WTC11 (cell line): ENCODE measurements around the gene ERLEC1. TPM values are rescaled to one million over a fixed set of nuclear protein-coding genes. Genes with fewer than 3 reads are reported as not detected.

Source experiments
- ATAC-seq: fragments of 200-7000 bp; cut with Tn5 transposase; 2 replicates; pipeline ENCODE4 v1.10.0; 2021; ENCODE audit warnings: mild to moderate bottlenecking, moderate library complexity
- CTCF ChIA-PET: fragments of 300-600 bp; sonication (Branson Sonifier 250); formaldehyde crosslinking; loops from one replicate; lab custom pipeline; 2021; ENCODE audit warnings: antibody characterized with exemption; lab: Charles Lee
- POLR2A ChIA-PET: fragments of 350-600 bp; sonication (Branson Sonifier 250); formaldehyde crosslinking; loops from one replicate; lab custom pipeline; 2021; ENCODE audit warnings: antibody characterized with exemption; lab: Charles Lee
- DNase-seq: peaks from one replicate; pipeline ENCODE4 v3.0.0; 2021; ENCODE audit warnings: low spot score
- H3K27ac Mint-ChIP-seq: 2 replicates; pipeline ENCODE4 v1.8.0; 2021; ENCODE audit warnings: mixed read lengths
- H3K27me3 Mint-ChIP-seq: 2 replicates; pipeline ENCODE4 v1.8.0; 2021; ENCODE audit warnings: low read depth, mild to moderate bottlenecking, moderate library complexity, mixed read lengths
- H3K36me3 Mint-ChIP-seq: 2 replicates; pipeline ENCODE4 v1.8.0; 2021; ENCODE audit warnings: mixed read lengths
- H3K4me1 Mint-ChIP-seq: 2 replicates; pipeline ENCODE4 v1.8.0; 2022; ENCODE audit warnings: mixed read lengths
- H3K4me3 Mint-ChIP-seq: 2 replicates; pipeline ENCODE4 v1.8.0; 2021; ENCODE audit warnings: mild to moderate bottlenecking, moderate library complexity, mixed read lengths
- H3K9me3 Mint-ChIP-seq: 2 replicates; pipeline ENCODE4 v1.8.0; 2021; ENCODE audit warnings: mixed read lengths
- CBFB ChIP-seq: sonication (generic); formaldehyde crosslinking; IDR thresholded peaks from 2 replicates; pipeline ENCODE4 v1.8.1; 2022; ENCODE audit warnings: mild to moderate bottlenecking, low read depth, missing genetic modification reagents
- CREM ChIP-seq: sonication (generic); formaldehyde crosslinking; IDR thresholded peaks from 2 replicates; pipeline ENCODE4 v1.8.1; 2022; ENCODE audit warnings: mild to moderate bottlenecking, missing genetic modification reagents, moderate library complexity
- ELF4 ChIP-seq: sonication (generic); formaldehyde crosslinking; IDR thresholded peaks from 2 replicates; pipeline ENCODE4 v1.8.1; 2022; ENCODE audit warnings: low read depth, mild to moderate bottlenecking, moderate library complexity, missing genetic modification reagents
- EMX1 ChIP-seq: fragments of 250-450 bp; sonication (Bioruptor Pico); IDR thresholded peaks from 2 replicates; pipeline ENCODE4 v1.8.0; 2021; ENCODE audit warnings: mild to moderate bottlenecking
- FOXP1 ChIP-seq: sonication (generic); formaldehyde crosslinking; IDR thresholded peaks from 2 replicates; pipeline ENCODE4 v1.8.0; 2022; ENCODE audit warnings: missing genetic modification reagents, mild to moderate bottlenecking, moderate library complexity, borderline replicate concordance
- MXD4 ChIP-seq: fragments of 250-450 bp; sonication (Bioruptor Pico); IDR thresholded peaks from 2 replicates; pipeline ENCODE4 v1.8.0; 2021; ENCODE audit warnings: mild to moderate bottlenecking, moderate library complexity, borderline replicate concordance
- TCF7 ChIP-seq: sonication (generic); formaldehyde crosslinking; IDR thresholded peaks from 2 replicates; pipeline ENCODE4 v1.8.0; 2022; ENCODE audit warnings: mild to moderate bottlenecking, low read depth, missing genetic modification reagents, moderate library complexity
- ZBTB21 ChIP-seq: sonication (generic); formaldehyde crosslinking; IDR thresholded peaks from 2 replicates; pipeline ENCODE4 v1.8.1; 2023; ENCODE audit warnings: mild to moderate bottlenecking, missing genetic modification reagents, borderline replicate concordance
- ZNF138 ChIP-seq: sonication (generic); formaldehyde crosslinking; conservative IDR thresholded peaks from 2 replicates; pipeline ENCODE4 v1.8.1; 2022; ENCODE audit warnings: mild to moderate bottlenecking, moderate library complexity, missing genetic modification reagents
- ZNF317 ChIP-seq: sonication (generic); formaldehyde crosslinking; IDR thresholded peaks from 2 replicates; pipeline ENCODE4 v1.8.1; 2023; ENCODE audit warnings: low read depth, mild to moderate bottlenecking, moderate library complexity, missing genetic modification reagents, borderline replicate concordance
- ZNF416 ChIP-seq: fragments of 250-450 bp; sonication (Bioruptor Pico); IDR thresholded peaks from 2 replicates; pipeline ENCODE4 v1.9.0; 2021; ENCODE audit warnings: mild to moderate bottlenecking, inconsistent platforms
- total RNA-seq: library from RNA; stranded (reverse); gene quantifications from 3 replicates; pipeline ENCODE4 v1.2.3, GENCODE V29; 2021
- TF ChIP-seq, protein P1 (sequence below): fragments of 250-450 bp; sonication (Bioruptor Pico); IDR thresholded peaks from 2 replicates; pipeline ENCODE4 v1.9.0; 2021; ENCODE audit warnings: mild to moderate bottlenecking
- TF ChIP-seq, protein P2 (sequence below): sonication (generic); formaldehyde crosslinking; IDR thresholded peaks from 2 replicates; pipeline ENCODE4 v1.8.1; 2023; ENCODE audit warnings: mild to moderate bottlenecking, missing genetic modification reagents, borderline replicate concordance
- TF ChIP-seq, protein P3 (sequence below): fragments of 250-450 bp; sonication (Bioruptor Pico); IDR thresholded peaks from 2 replicates; pipeline ENCODE4 v1.9.0; 2021; ENCODE audit warnings: mild to moderate bottlenecking, borderline replicate concordance
- TF ChIP-seq, protein P4 (sequence below): sonication (generic); formaldehyde crosslinking; IDR thresholded peaks from 2 replicates; pipeline ENCODE4 v1.8.1; 2022; ENCODE audit warnings: low read depth, mild to moderate bottlenecking, moderate library complexity, missing genetic modification reagents, borderline replicate concordance
- TF ChIP-seq, protein P5 (sequence below): fragments of 250-450 bp; sonication (Bioruptor Pico); IDR thresholded peaks from 2 replicates; pipeline ENCODE4 v1.8.0; 2021; ENCODE audit warnings: mild to moderate bottlenecking

ERLEC1 gene
- total RNA-seq, 1 experiment from 2014 or later = 26.5 TPM

DNA sequence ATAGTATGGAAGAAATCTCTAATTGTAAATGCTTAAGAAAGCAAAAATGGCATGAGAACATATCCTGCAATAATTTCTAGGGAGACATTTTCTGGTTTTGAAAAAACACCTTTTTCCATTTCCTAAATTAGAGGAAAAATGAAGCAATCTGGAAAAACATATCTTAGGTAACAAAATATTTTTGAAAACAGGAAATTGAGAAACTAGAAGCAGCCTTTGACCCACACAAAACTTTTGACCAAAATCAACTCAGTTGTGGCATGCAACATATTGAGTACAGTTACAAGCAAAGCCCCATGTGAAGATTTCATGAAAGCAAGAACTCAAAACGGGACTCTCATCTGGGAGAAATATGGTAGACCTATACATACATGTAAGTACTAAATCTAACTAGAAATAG lies 47.8 kb upstream of the ERLEC1 start (continued):
- no peak for TF ChIP-seq MXD4
- no peak for TF ChIP-seq ZNF317 (CRISPR knock-in tag)

DNA sequence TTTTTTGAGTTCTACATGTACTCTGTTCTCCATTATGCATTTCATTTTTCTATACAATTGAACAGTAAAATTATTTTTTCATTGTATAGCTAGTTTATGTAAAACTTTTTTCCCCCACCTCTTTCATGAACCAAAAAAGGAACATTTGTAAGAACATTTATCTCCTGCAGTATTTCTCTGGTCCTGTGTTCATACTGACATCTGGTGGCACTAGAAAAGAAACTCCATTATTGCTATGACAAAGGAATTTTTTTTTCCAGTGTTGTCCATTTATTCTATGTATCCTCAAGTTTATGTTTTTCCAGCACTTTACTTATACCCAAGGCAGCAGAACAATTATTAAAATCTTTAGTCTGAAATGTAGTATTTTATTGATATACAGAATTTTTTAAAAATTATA lies 46.7 kb upstream of the ERLEC1 start:
- CTCF ChIA-PET = no interaction called here
- no peaks in the 10 kb centered on the region for H3K4me1 Mint-ChIP-seq
- peaks cover 4% of the 10 kb centered on the region; the same call in 1 of the 2 replicates for H3K9me3 Mint-ChIP-seq

More for the DNA sequence above, 46.7 kb upstream of the ERLEC1 start:
- peaks cover 6% of the 10 kb centered on the region for H3K36me3 Mint-ChIP-seq
- H3K27ac Mint-ChIP-seq = no peak overlapping the region
- POLR2A ChIA-PET = no interaction called here
- ATAC-seq = no peak
- DNase-seq = no peak
- no peak overlapping the region for H3K4me3 Mint-ChIP-seq
- TF ChIP-seq, protein P1, sequence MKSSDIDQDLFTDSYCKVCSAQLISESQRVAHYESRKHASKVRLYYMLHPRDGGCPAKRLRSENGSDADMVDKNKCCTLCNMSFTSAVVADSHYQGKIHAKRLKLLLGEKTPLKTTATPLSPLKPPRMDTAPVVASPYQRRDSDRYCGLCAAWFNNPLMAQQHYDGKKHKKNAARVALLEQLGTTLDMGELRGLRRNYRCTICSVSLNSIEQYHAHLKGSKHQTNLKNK = no peak
- TF ChIP-seq FOXP1 (CRISPR knock-in tag) = no peak
- TF ChIP-seq, protein P2, sequence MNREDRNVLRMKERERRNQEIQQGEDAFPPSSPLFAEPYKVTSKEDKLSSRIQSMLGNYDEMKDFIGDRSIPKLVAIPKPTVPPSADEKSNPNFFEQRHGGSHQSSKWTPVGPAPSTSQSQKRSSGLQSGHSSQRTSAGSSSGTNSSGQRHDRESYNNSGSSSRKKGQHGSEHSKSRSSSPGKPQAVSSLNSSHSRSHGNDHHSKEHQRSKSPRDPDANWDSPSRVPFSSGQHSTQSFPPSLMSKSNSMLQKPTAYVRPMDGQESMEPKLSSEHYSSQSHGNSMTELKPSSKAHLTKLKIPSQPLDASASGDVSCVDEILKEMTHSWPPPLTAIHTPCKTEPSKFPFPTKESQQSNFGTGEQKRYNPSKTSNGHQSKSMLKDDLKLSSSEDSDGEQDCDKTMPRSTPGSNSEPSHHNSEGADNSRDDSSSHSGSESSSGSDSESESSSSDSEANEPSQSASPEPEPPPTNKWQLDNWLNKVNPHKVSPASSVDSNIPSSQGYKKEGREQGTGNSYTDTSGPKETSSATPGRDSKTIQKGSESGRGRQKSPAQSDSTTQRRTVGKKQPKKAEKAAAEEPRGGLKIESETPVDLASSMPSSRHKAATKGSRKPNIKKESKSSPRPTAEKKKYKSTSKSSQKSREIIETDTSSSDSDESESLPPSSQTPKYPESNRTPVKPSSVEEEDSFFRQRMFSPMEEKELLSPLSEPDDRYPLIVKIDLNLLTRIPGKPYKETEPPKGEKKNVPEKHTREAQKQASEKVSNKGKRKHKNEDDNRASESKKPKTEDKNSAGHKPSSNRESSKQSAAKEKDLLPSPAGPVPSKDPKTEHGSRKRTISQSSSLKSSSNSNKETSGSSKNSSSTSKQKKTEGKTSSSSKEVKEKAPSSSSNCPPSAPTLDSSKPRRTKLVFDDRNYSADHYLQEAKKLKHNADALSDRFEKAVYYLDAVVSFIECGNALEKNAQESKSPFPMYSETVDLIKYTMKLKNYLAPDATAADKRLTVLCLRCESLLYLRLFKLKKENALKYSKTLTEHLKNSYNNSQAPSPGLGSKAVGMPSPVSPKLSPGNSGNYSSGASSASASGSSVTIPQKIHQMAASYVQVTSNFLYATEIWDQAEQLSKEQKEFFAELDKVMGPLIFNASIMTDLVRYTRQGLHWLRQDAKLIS (CRISPR knock-in tag) = no peak
- no peak for TF ChIP-seq CREM (CRISPR knock-in tag)
- no peak for TF ChIP-seq ZBTB21 (CRISPR knock-in tag)
- no peak for TF ChIP-seq EMX1 (CRISPR knock-in tag)
- no peak for TF ChIP-seq ZNF138 (CRISPR knock-in tag)
- TF ChIP-seq, protein P3, sequence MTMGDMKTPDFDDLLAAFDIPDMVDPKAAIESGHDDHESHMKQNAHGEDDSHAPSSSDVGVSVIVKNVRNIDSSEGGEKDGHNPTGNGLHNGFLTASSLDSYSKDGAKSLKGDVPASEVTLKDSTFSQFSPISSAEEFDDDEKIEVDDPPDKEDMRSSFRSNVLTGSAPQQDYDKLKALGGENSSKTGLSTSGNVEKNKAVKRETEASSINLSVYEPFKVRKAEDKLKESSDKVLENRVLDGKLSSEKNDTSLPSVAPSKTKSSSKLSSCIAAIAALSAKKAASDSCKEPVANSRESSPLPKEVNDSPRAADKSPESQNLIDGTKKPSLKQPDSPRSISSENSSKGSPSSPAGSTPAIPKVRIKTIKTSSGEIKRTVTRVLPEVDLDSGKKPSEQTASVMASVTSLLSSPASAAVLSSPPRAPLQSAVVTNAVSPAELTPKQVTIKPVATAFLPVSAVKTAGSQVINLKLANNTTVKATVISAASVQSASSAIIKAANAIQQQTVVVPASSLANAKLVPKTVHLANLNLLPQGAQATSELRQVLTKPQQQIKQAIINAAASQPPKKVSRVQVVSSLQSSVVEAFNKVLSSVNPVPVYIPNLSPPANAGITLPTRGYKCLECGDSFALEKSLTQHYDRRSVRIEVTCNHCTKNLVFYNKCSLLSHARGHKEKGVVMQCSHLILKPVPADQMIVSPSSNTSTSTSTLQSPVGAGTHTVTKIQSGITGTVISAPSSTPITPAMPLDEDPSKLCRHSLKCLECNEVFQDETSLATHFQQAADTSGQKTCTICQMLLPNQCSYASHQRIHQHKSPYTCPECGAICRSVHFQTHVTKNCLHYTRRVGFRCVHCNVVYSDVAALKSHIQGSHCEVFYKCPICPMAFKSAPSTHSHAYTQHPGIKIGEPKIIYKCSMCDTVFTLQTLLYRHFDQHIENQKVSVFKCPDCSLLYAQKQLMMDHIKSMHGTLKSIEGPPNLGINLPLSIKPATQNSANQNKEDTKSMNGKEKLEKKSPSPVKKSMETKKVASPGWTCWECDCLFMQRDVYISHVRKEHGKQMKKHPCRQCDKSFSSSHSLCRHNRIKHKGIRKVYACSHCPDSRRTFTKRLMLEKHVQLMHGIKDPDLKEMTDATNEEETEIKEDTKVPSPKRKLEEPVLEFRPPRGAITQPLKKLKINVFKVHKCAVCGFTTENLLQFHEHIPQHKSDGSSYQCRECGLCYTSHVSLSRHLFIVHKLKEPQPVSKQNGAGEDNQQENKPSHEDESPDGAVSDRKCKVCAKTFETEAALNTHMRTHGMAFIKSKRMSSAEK (CRISPR knock-in tag) = no peak
- TF ChIP-seq TCF7 (CRISPR knock-in tag) = no peak
- TF ChIP-seq CBFB = no peak
- no peak for TF ChIP-seq ELF4
- TF ChIP-seq ZNF416 (CRISPR knock-in tag) = no peak
- TF ChIP-seq, protein P4, sequence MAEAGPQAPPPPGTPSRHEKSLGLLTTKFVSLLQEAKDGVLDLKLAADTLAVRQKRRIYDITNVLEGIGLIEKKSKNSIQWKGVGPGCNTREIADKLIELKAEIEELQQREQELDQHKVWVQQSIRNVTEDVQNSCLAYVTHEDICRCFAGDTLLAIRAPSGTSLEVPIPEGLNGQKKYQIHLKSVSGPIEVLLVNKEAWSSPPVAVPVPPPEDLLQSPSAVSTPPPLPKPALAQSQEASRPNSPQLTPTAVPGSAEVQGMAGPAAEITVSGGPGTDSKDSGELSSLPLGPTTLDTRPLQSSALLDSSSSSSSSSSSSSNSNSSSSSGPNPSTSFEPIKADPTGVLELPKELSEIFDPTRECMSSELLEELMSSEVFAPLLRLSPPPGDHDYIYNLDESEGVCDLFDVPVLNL (CRISPR knock-in tag) = no peak
- TF ChIP-seq, protein P5, sequence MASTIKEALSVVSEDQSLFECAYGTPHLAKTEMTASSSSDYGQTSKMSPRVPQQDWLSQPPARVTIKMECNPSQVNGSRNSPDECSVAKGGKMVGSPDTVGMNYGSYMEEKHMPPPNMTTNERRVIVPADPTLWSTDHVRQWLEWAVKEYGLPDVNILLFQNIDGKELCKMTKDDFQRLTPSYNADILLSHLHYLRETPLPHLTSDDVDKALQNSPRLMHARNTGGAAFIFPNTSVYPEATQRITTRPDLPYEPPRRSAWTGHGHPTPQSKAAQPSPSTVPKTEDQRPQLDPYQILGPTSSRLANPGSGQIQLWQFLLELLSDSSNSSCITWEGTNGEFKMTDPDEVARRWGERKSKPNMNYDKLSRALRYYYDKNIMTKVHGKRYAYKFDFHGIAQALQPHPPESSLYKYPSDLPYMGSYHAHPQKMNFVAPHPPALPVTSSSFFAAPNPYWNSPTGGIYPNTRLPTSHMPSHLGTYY (CRISPR knock-in tag) = no peak
- no peaks in the 10 kb centered on the region for H3K27me3 Mint-ChIP-seq
